ENCODE data around the gene TTLL5.
"Not testable (repeated sequence)": the region's sequence is repeated elsewhere in the genome, so short reads cannot be mapped to it uniquely, and the experiment has no call there.

TTLL5 gene

GRCh38 chr14:75907756-75908359 lies 246.8 kb downstream of the TTLL5 start:
- no peak for DNase-seq (ENCODE audit: low read depth)

- no peak for DNase-seq (ENCODE audit: low read depth)
Observed at GRCh38 chr14:75909630-75910029, 248.6 kb downstream of the TTLL5 start.

DNA sequence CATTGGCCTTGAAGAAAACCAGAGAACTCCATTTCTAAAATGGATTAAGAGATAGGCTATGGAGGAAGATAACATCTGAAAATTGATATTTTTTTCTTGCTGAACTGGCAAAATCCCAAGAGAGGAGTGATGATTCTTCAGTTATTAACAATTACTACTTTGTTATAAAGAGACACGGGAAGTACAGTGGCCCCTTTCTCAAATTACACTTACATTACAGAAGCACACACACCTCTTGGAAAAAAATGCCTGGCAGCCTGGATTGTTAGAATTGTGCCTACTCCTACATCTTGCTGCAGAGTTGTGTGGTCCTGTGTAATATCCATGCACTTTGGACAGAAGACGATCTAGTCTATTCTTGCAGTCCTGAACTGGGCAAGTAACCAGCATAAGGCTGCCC lies 249.0 kb downstream of the TTLL5 start:
- DNase-seq (ENCODE audit: low read depth): no peak

DNA sequence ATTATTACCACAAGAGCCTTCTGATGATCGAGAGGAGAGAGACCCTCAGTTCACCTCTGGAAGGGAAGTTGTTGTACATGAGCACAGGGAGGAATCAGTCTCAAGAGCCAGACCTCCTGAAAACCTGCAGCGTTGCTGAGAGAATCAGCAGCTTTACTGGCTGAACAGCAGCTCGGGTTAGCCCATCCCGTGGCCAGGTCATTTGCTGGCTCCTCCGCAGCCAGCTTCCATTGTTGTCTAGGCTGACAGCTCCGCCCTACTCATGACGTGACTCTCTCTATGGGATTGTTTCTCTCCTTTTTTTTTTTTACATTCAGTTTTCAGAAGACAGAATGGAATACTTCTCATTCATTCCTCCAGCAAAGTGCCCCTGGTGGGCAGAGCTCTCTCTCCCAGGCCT lies 250.8 kb downstream of the TTLL5 start:
- no peak for DNase-seq (ENCODE audit: low read depth)

DNA sequence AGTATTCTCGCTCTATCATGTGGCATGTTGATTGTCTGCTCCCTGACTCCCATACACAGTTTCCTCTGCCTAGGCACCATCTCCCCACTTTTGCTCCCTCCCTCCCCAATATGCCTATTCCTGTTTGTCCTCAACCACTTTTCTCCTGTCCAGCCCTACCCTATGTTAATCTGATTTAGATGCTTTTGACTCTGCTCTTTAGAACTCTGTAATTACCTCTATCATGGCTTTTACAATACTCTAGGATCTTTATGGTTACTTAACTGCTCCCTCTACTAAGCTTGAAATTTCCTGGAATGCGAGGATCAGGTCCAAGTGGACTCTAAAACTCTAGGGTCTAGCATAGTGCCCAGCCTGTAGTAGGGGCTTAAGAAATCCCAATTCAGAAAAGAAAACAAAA lies 252.1 kb downstream of the TTLL5 start:
- DNase-seq (ENCODE audit: low read depth): no peak

DNA sequence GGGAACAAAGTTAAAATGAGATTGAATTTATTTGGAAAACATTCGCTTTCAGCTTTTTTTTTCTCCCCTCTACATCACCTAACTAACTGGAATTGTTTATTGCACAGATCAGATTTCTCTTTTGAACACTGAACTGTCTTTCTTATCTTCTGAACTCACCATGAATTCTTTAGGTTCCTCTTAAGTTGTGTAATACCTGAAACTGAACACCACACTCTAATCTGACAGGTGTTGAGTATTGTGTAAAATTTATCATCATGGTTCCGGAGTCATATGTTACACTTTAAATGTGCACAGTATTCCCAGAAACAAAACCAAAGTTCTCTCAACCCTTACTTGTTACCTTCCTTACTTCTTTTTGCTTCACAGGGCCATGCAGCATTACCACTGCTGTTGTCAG lies 254.0 kb downstream of the TTLL5 start:
- no peak for DNase-seq (ENCODE audit: low read depth)

GRCh38 chr14:75917322-75917945 lies 256.4 kb downstream of the TTLL5 start:
- DNase-seq (ENCODE audit: low read depth): no peak

GRCh38 chr14:75917946-75918335 lies 256.9 kb downstream of the TTLL5 start:
- DNase-seq (ENCODE audit: low read depth): no peak

GRCh38 chr14:75920421-75920820 lies 259.4 kb downstream of the TTLL5 start:
- not testable (repeated sequence) for DNase-seq (ENCODE audit: low read depth)

GRCh38 chr14:75925141-75925840 lies 264.2 kb downstream of the TTLL5 start:
- not testable (repeated sequence) for DNase-seq (ENCODE audit: low read depth)

GRCh38 chr14:75926431-75927115 lies 265.5 kb downstream of the TTLL5 start:
- DNase-seq (ENCODE audit: low read depth): no peak

DNA sequence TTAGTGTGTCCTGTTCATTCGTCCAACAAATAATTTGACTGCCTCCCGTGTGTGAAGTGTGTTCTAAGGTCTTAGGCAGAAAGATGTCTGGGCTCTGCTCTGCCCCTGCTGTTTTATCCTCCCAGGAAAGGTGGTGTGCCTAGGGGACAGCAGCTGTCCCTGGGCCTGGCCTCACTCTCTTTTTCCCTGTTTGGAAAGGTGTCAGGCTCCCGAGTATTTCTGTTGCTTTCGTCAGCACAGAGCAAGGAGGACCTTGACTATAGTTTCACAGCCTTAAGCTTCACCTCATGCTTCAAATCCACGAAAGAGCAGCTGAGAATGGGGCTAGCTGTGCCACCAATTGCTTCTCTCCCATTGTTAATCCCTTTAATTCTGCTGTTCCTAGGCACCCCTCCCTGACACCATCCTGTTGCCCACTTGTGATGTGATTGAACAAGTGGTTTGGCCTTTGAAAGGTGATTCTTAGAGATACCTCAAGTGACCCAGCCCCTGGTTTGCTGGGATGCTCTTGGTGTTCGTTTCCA lies 266.6 kb downstream of the TTLL5 start:
- DNase-seq (ENCODE audit: low read depth): no peak

GRCh38 chr14:75928690-75929181 lies 267.7 kb downstream of the TTLL5 start:
- DNase-seq (ENCODE audit: low read depth): no peak

- no peak for DNase-seq (ENCODE audit: low read depth)
Observed at GRCh38 chr14:75933712-75934296, 272.8 kb downstream of the TTLL5 start.

DNA sequence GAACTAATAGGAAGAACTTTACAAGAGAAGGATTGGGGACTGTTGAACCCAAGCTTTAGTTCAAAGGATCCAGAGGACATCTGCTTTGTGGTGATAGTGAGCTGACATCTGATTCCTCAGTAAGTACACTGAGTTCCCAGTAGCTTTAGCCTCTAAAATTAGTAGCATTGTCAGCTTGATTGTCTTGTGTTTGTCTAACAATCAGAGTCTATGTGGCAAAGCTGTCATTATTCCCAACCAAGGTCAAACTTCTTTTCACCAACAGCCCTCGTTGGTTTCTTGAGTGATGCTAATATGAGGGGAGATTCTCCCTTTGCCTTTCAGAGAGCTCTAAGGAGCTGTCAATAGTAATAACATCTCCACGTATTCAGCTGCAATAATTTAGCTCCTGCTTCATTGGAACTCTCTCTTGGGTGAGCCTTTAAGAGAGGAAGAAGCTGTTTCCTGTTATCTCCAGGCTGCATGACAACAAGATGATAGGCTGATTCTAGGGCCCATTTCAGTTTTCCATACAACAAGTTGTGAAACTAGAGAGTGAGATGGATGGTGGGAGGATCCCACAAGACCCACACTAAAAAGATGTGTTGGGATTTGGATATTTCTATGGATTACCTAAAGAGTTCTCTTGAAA lies 274.1 kb downstream of the TTLL5 start:
- DNase-seq (ENCODE audit: low read depth): no peak

GRCh38 chr14:75939200-75939599 lies 278.2 kb downstream of the TTLL5 start:
- no peak for DNase-seq (ENCODE audit: low read depth)

DNA sequence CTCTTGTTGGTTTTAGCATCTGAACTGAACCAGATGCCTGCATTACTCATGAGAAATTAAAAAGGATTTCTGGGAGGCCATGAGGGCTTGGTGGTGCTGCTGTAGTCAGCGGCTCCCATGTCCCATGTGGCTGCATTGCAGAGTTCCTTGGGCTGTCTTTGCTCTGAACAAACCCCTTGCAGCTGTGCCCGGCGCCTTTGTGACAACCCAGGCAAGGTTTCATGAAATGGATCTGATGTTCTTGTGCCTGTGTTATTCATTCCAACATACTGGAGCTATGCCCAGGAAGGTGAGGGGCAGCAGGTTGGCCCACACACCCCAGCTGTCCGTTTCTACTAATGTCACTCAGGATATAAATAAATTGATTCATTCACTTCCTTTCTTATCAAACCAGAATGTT lies 280.0 kb downstream of the TTLL5 start:
- DNase-seq (ENCODE audit: low read depth): no peak

GRCh38 chr14:75944607-75945241 lies 283.7 kb downstream of the TTLL5 start:
- no peak for DNase-seq (ENCODE audit: low read depth)

DNA sequence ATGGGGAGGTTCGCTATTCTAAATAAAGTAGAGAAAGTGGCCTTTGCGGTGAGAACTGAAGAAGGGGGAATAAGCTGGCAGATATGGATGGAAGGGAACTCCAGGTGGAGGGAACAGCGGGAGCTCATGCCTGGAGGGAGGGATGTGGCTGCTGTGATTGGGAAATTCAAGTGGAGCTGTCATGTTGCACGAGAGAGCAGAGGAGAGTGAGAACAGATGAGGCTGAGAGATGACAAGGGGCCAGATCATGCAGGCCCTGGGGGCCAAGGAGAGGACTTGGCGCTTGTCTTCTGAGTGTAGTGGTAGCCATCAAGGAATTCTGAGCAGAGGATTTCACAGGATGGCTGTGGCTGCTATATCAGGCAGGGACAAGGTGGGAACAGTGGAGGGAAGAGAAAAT lies 285.7 kb downstream of the TTLL5 start:
- DNase-seq (ENCODE audit: low read depth): no peak

- no peak for DNase-seq (ENCODE audit: low read depth)
Observed at GRCh38 chr14:75952489-75952888, 291.4 kb downstream of the TTLL5 start.

- no peak for DNase-seq (ENCODE audit: low read depth)
Observed at GRCh38 chr14:75959031-75959430, 298.0 kb downstream of the TTLL5 start.
